Gastrocnemius medialis (tissue), 4 donors: Measurements from ENCODE around the gene MYO15A.

Source experiments
- CTCF ChIP-seq, 5 experiments: fragments of 450-650 bp in 3 of 5; fragments of 200-600 bp in 2 of 5; sonication (generic) in 2 of 5; IDR thresholded peaks in 4 of 5; conservative IDR thresholded peaks in 1 of 5; 1 replicate in 4 of 5; 2 replicates in 1 of 5; pipeline ENCODE4 v1.5.1; 2016 to 2019; ENCODE audit warnings: antibody characterized with exemption in 5 of 5, mild to moderate bottlenecking in 3 of 5, moderate library complexity in 3 of 5
- POLR2A ChIP-seq, 2 donors: fragments of 450-650 bp; IDR thresholded peaks; one replicate each; pipeline ENCODE4 v1.6.1; 2017; ENCODE audit warnings: antibody characterized with exemption in 2 of 2, mild to moderate bottlenecking in 2 of 2, moderate library complexity in 2 of 2

GRCh38 chr17:18144855-18145254 is 36.3 kb downstream of the MYO15A start:
- TF ChIP-seq CTCF (IDR thresholded peaks at IDR 0.05 in 4 of 5, conservative IDR thresholded peaks at IDR 0.05 in 1 of 5) (no peak), POLR2A (IDR thresholded peaks at IDR 0.05) (no peak)
